HEK293 (cell line): ENCODE measurements around the gene PPRC1.

Experiments
- CTCF ChIA-PET: fragments of 350-600 bp; formaldehyde crosslinking; extraction: SDS; loops from one replicate; lab custom pipeline; 2021; ENCODE audit warnings: antibody characterized with exemption; lab: Yijun Ruan, JAX
- POLR2A ChIA-PET: fragments of 300-600 bp; formaldehyde crosslinking; extraction: SDS; loops from one replicate; lab custom pipeline; 2020; ENCODE audit warnings: antibody characterized with exemption, inconsistent platforms; lab: Yijun Ruan, JAX
- H3K27ac ChIP-seq: fragments of 200-500 bp; sonication (Bioruptor generic); 2 replicates; pipeline ENCODE4 v1.5.1; 2014; ENCODE audit warnings: low read depth, low read length, control low read depth, inconsistent platforms; ENCODE audit errors: extremely low read depth
- H3K36me3 ChIP-seq, 2 experiments: fragments of 200-500 bp in 1 of 2; sonication (Bioruptor generic) in 1 of 2; 1 replicate in 1 of 2; 2 replicates in 1 of 2; pipeline ENCODE4 v1.5.1; 2014 to 2017; ENCODE audit warnings: inconsistent platforms in 2 of 2, low read length in 2 of 2; ENCODE audit not compliant: control insufficient read depth in 2 of 2, insufficient read depth in 1 of 2
- H3K4me1 ChIP-seq: fragments of 200-500 bp; sonication (Bioruptor generic); 2 replicates; pipeline ENCODE4 v1.5.1; 2014; ENCODE audit warnings: mild to moderate bottlenecking, low read length, inconsistent platforms; ENCODE audit not compliant: control insufficient read depth, insufficient read depth
- H3K4me3 ChIP-seq: 2 replicates; pipeline ENCODE4 v1.5.1; 2011; ENCODE audit warnings: low read depth, mild to moderate bottlenecking, control low read depth, low read length, moderate library complexity
- H3K9me3 ChIP-seq: fragments of 200-500 bp; sonication (Bioruptor generic); 2 replicates; pipeline ENCODE4 v1.5.1; 2014; ENCODE audit warnings: low read depth, low read length, inconsistent platforms; ENCODE audit not compliant: control insufficient read depth, insufficient read depth
- FEZF1 ChIP-seq: fragments of 450-650 bp; formaldehyde crosslinking; IDR thresholded peaks from 2 replicates; pipeline ENCODE4 v1.5.1; 2016; ENCODE audit warnings: missing biosample characterization, missing genetic modification characterization
- HOXA7 ChIP-seq: sonication (generic); formaldehyde crosslinking; IDR thresholded peaks from 2 replicates; pipeline ENCODE4 v1.8.1; 2022; ENCODE audit warnings: missing genetic modification reagents, borderline replicate concordance
- PBX3 ChIP-seq: sonication (generic); formaldehyde crosslinking; IDR thresholded peaks from 2 replicates; pipeline ENCODE4 v1.8.1; 2022; ENCODE audit warnings: mild to moderate bottlenecking, moderate library complexity, missing genetic modification reagents
- PRDM2 ChIP-seq: fragments of 450-650 bp; formaldehyde crosslinking; IDR thresholded peaks from 2 replicates; pipeline ENCODE4 v1.5.1; 2016; ENCODE audit warnings: missing biosample characterization, missing genetic modification characterization, borderline replicate concordance
- ZBTB1 ChIP-seq: fragments of 450-650 bp; formaldehyde crosslinking; IDR thresholded peaks from 2 replicates; pipeline ENCODE4 v1.5.1; 2016; ENCODE audit warnings: missing biosample characterization, missing genetic modification characterization
- ZBTB20 ChIP-seq: fragments of 450-650 bp; formaldehyde crosslinking; IDR thresholded peaks from 2 replicates; pipeline ENCODE4 v1.5.1; 2016; ENCODE audit warnings: missing biosample characterization, missing genetic modification characterization
- ZBTB7A ChIP-seq: fragments of 450-650 bp; formaldehyde crosslinking; IDR thresholded peaks from 2 replicates; pipeline ENCODE4 v1.5.1; 2016; ENCODE audit warnings: low read depth, missing biosample characterization, missing genetic modification characterization
- ZEB2 ChIP-seq: fragments of 450-650 bp; formaldehyde crosslinking; IDR thresholded peaks from 2 replicates; pipeline ENCODE4 v1.5.1; 2016; ENCODE audit warnings: missing biosample characterization, missing genetic modification characterization
- ZFHX2 ChIP-seq: fragments of 450-650 bp; formaldehyde crosslinking; conservative IDR thresholded peaks from 2 replicates; pipeline ENCODE4 v1.5.1; 2016; ENCODE audit warnings: missing biosample characterization, missing genetic modification characterization
- ZFP69B ChIP-seq: fragments of 450-650 bp; formaldehyde crosslinking; IDR thresholded peaks from 2 replicates; pipeline ENCODE4 v1.5.1; 2016; ENCODE audit warnings: missing biosample characterization, missing genetic modification characterization
- ZNF10 ChIP-seq: fragments of 450-650 bp; formaldehyde crosslinking; IDR thresholded peaks from 2 replicates; pipeline ENCODE4 v1.5.1; 2017; ENCODE audit warnings: missing biosample characterization, missing genetic modification characterization
- ZNF169 ChIP-seq: fragments of 450-650 bp; formaldehyde crosslinking; IDR thresholded peaks from 2 replicates; pipeline ENCODE4 v1.5.1; 2016; ENCODE audit warnings: missing biosample characterization, missing genetic modification characterization
- ZNF394 ChIP-seq: fragments of 450-650 bp; formaldehyde crosslinking; IDR thresholded peaks from 2 replicates; pipeline ENCODE4 v1.5.1; 2016; ENCODE audit warnings: missing biosample characterization, missing genetic modification characterization, mild to moderate bottlenecking, moderate library complexity, borderline replicate concordance
- ZNF624 ChIP-seq: fragments of 450-650 bp; formaldehyde crosslinking; IDR thresholded peaks from 2 replicates; pipeline ENCODE4 v1.5.1; 2017; ENCODE audit warnings: missing biosample characterization, missing genetic modification characterization
- ZNF658 ChIP-seq: fragments of 450-650 bp; formaldehyde crosslinking; IDR thresholded peaks from 2 replicates; pipeline ENCODE4; 2016; ENCODE audit warnings: missing biosample characterization, missing genetic modification characterization
- ZNF664 ChIP-seq: fragments of 450-650 bp; formaldehyde crosslinking; IDR thresholded peaks from 2 replicates; pipeline ENCODE4 v1.5.1; 2016; ENCODE audit warnings: missing biosample characterization, missing genetic modification characterization
- ZNF704 ChIP-seq: fragments of 450-650 bp; formaldehyde crosslinking; IDR thresholded peaks from 2 replicates; pipeline ENCODE4 v1.5.1; 2016; ENCODE audit warnings: missing biosample characterization, missing genetic modification characterization

The PPRC1 gene

GRCh38 chr10:102083541-102083940 is 49.3 kb upstream of the PPRC1 start:
- H3K9me3 ChIP-seq, result no peaks in the 10 kb centered on the region
- H3K36me3 ChIP-seq, result no peaks in the 10 kb centered on the region
- no peak overlapping the region for H3K4me3 ChIP-seq
- TF ChIP-seq PBX3, result no peak
- CTCF ChIA-PET, result interaction anchor here (0.5 to 4.7 kb wide), 6 partner anchors 11 to 1857 kb away, joined by 3 to 39 read pairs (median 3); no protein-coding TSS in a partner anchor
- POLR2A ChIA-PET, result interaction anchor here (1.0 kb wide), 2 partner anchors 24 to 30 kb away, joined by 3 to 6 read pairs; no protein-coding TSS in a partner anchor
- no peak overlapping the region for H3K27ac ChIP-seq
- H3K4me1 ChIP-seq, result 0 out of 2 replicates have a peak, but pooled peaks cover 2% of the 10 kb centered on the region

GRCh38 chr10:102085336-102085735 is 47.5 kb upstream of the PPRC1 start:
- CTCF ChIA-PET, result interaction anchor here (0.6 to 1.9 kb wide), 4 partner anchors 13 to 780 kb away, joined by 3 to 10 read pairs (median 4); no protein-coding TSS in a partner anchor
- Histone ChIP-seq H3K9me3 (no peaks in the 10 kb centered on the region), H3K4me1 (0 out of 2 replicates have a peak, but pooled peaks cover 2% of the 10 kb centered on the region), H3K27ac (no peak overlapping the region), H3K4me3 (no peak overlapping the region), H3K36me3 (no peaks in the 10 kb centered on the region)
- POLR2A ChIA-PET, result interaction anchor here (0.7 kb wide), 1 partner anchor 16 kb away, joined by 6 read pairs; no protein-coding TSS in a partner anchor
- TF ChIP-seq FEZF1 (tag by site-specific recombination), result no peak
- TF ChIP-seq ZNF624 (tag by site-specific recombination), result no peak
- TF ChIP-seq ZEB2 (tag by site-specific recombination), result no peak
- no peak for TF ChIP-seq ZBTB7A (tag by site-specific recombination)
- TF ChIP-seq ZNF664 (tag by site-specific recombination), result no peak
- no peak for TF ChIP-seq PRDM2
- TF ChIP-seq ZBTB20, result no peak
- no peak for TF ChIP-seq ZNF704 (tag by site-specific recombination)
- TF ChIP-seq ZBTB1 (tag by site-specific recombination), result no peak
- TF ChIP-seq HOXA7 (CRISPR knock-in tag), result no peak
- TF ChIP-seq ZFP69B (tag by site-specific recombination), result no peak
- no peak for TF ChIP-seq ZNF10
- no peak for TF ChIP-seq ZNF394 (tag by site-specific recombination)
- TF ChIP-seq ZNF658, result no peak
- no peak for TF ChIP-seq ZFHX2 (tag by site-specific recombination)
- TF ChIP-seq ZNF169, result no peak
